GM12878 (cell line): ENCODE measurements around the gene KRR1. TPM values are rescaled to one million over a fixed set of nuclear protein-coding genes. Genes with fewer than 3 reads are reported as not detected.

Experiments
- ATAC-seq: fragments of 200-7000 bp; cut with Tn5 transposase; 3 replicates; pipeline ENCODE4 v1.9.1; 2020; ENCODE audit warnings: mild to moderate bottlenecking, moderate library complexity
- BruUV-seq: library from RNA; stranded (reverse); fragments of 400-500 nt; replicated peaks from 2 replicates; lab custom pipeline; 2021; lab: Mats Ljungman, UMichigan
- CTCF ChIA-PET: fragments of 300-600 bp; sonication (Branson Sonifier 250); formaldehyde crosslinking; extraction: SDS; loops from one replicate; lab custom pipeline; 2021; ENCODE audit warnings: inconsistent platforms; lab: Yijun Ruan, JAX
- POLR2A ChIA-PET: fragments of 350-600 bp; formaldehyde crosslinking; extraction: SDS; loops from one replicate; lab custom pipeline; 2021; ENCODE audit warnings: inconsistent platforms; lab: Charles Lee
- RAD21 ChIA-PET: fragments of 300-600 bp; sonication (Branson Sonifier 250); formaldehyde crosslinking; loops from one replicate; lab custom pipeline; 2023; ENCODE audit warnings: antibody characterized with exemption; ENCODE audit not compliant: unreplicated experiment; lab: Charles Lee
- SMC1A ChIA-PET: fragments of 300-600 bp; sonication (Branson Sonifier 250); formaldehyde crosslinking; loops from one replicate; lab custom pipeline; 2023; ENCODE audit not compliant: unreplicated experiment, uncharacterized antibody; lab: Charles Lee
- DNase-seq: peaks from one replicate; pipeline ENCODE4 v3.0.0-alpha.2; 2011; ENCODE audit warnings: low read depth, low spot score
- FAIRE-seq: peaks from 3 replicates; lab custom pipeline; 2011; peaks lifted over from hg19 to GRCh38; lab: Jason Lieb, UNC
- H2AFZ ChIP-seq: 2 replicates; pipeline ENCODE4 v1.6.0; 2011; ENCODE audit warnings: low read depth, low read length, control low read depth; ENCODE audit not compliant: control insufficient read depth
- H3K27ac ChIP-seq: 2 replicates; pipeline ENCODE4 v1.5.1; 2011; ENCODE audit warnings: control low read depth; ENCODE audit not compliant: control insufficient read depth, insufficient read depth
- H3K27me3 ChIP-seq, 2 experiments: replicated peaks in 1 of 2; 2 replicates each; pipeline versions ENCODE4 v1.6.0 to v1.6.1; 2011; ENCODE audit warnings: low read length in 1 of 2; ENCODE audit not compliant: control insufficient read depth in 2 of 2, insufficient read depth in 2 of 2
- H3K36me3 ChIP-seq, 2 experiments: 2 replicates each; pipeline ENCODE4 v1.5.1; 2011; ENCODE audit warnings: low read length in 1 of 2; ENCODE audit not compliant: control insufficient read depth in 2 of 2, insufficient read depth in 2 of 2
- H3K4me1 ChIP-seq: 2 replicates; pipeline ENCODE4 v1.6.1; 2011; ENCODE audit warnings: mild to moderate bottlenecking, low read length, moderate library complexity, mixed read lengths; ENCODE audit not compliant: control insufficient read depth, insufficient read depth
- H3K4me2 ChIP-seq: 2 replicates; pipeline ENCODE4 v1.6.0; 2011; ENCODE audit warnings: control low read depth; ENCODE audit not compliant: control insufficient read depth, insufficient read depth
- H3K4me3 ChIP-seq: fragments of 200-600 bp; sonication (generic); 2 replicates; pipeline ENCODE4 v1.5.1; 2016
- H3K79me2 ChIP-seq: 2 replicates; pipeline ENCODE4 v1.6.0; 2011; ENCODE audit warnings: low read length; ENCODE audit not compliant: control insufficient read depth, insufficient read depth
- H3K9ac ChIP-seq: 2 replicates; pipeline ENCODE4 v1.8.0; 2011; ENCODE audit warnings: low read length, control low read depth, mixed read lengths; ENCODE audit not compliant: control insufficient read depth, insufficient read depth
- H3K9me3 ChIP-seq: replicated peaks from 3 replicates; pipeline ENCODE4 v1.5.1; 2011; ENCODE audit warnings: mild to moderate bottlenecking, low read length; ENCODE audit not compliant: control insufficient read depth, insufficient read depth
- H4K20me1 ChIP-seq: 2 replicates; pipeline ENCODE4 v1.6.0; 2011; ENCODE audit not compliant: control insufficient read depth, insufficient read depth
- BCL11A ChIP-seq: IDR thresholded peaks from 2 replicates; pipeline ENCODE4 v1.6.1; 2011; ENCODE audit warnings: low read depth, low read length
- CREB1 ChIP-seq: IDR thresholded peaks from 2 replicates; pipeline ENCODE4 v1.6.1; 2012; ENCODE audit warnings: low read depth, mild to moderate bottlenecking, inconsistent platforms
- MYC ChIP-seq: IDR thresholded peaks from 2 replicates; pipeline ENCODE4 v1.6.1; 2011; ENCODE audit warnings: mild to moderate bottlenecking, low read length, moderate library complexity, inconsistent platforms; ENCODE audit not compliant: insufficient read depth, insufficient replicate concordance, insufficient read length, severe bottlenecking
- NBN ChIP-seq: fragments of 450-650 bp; IDR thresholded peaks from 2 replicates; pipeline ENCODE4 v1.6.1; 2016
- NKRF ChIP-seq: fragments of 450-650 bp; conservative IDR thresholded peaks from 2 replicates; pipeline ENCODE4 v1.6.1; 2017; ENCODE audit warnings: mild to moderate bottlenecking, moderate library complexity
- NR2C1 ChIP-seq: fragments of 450-650 bp; IDR thresholded peaks from 2 replicates; pipeline ENCODE4 v1.6.1; 2017; ENCODE audit warnings: antibody characterized with exemption, mild to moderate bottlenecking, moderate library complexity
- REST ChIP-seq: IDR thresholded peaks from 2 replicates; pipeline ENCODE4 v1.6.1; 2012; ENCODE audit warnings: mild to moderate bottlenecking, low read depth, low read length
- SKIL ChIP-seq: fragments of 450-650 bp; IDR thresholded peaks from 2 replicates; pipeline ENCODE4 v1.6.1; 2017; ENCODE audit warnings: mild to moderate bottlenecking, low read depth, inconsistent platforms; ENCODE audit not compliant: poor library complexity, severe bottlenecking
- SMARCA5 ChIP-seq: fragments of 450-650 bp; IDR thresholded peaks from 2 replicates; pipeline ENCODE4 v1.6.1; 2017; ENCODE audit warnings: mild to moderate bottlenecking
- ZBED1 ChIP-seq: IDR thresholded peaks from 2 replicates; pipeline ENCODE4 v1.6.1; 2016; ENCODE audit warnings: borderline replicate concordance
- ZSCAN29 ChIP-seq: fragments of 450-650 bp; IDR thresholded peaks from 2 replicates; pipeline ENCODE4 v1.6.1; 2017; ENCODE audit warnings: mild to moderate bottlenecking, moderate library complexity
- WGBS: methylation state at CpG from one replicate; pipeline ENCODE4 v1.1.6; 2016; ENCODE audit warnings: low lambda C conversion rate; ENCODE audit not compliant: insufficient replicate concordance, insufficient coverage; ENCODE audit errors: missing lambda C conversion rate; 5-methylcytosine and 5-hydroxymethylcytosine counted together
- in situ Hi-C: fragments of 300-500 bp; cut with MboI; formaldehyde crosslinking; loops from 9 replicates; pipeline ENCODE4 v1.14.3; 2018; ENCODE audit warnings: mixed read lengths
- intact Hi-C: fragments of 100-400 bp; cut with micrococcal nuclease; formaldehyde crosslinking; loops from one replicate; pipeline ENCODE4 v1.14.2; 2022; ENCODE audit not compliant: unreplicated experiment
- polyA plus RNA-seq, 11 experiments: library from polyadenylated mRNA; depleted of rRNA in 4 of 11; unstranded in 6 of 11; stranded (reverse) in 5 of 11; fragments of >200 nt; fragmentation: Nextera tagmentation in 4 of 11; fragmentation: Illumina TruSeq in 1 of 11; extraction: Ambion mirVana in 4 of 11; extraction: Trizol in 1 of 11; gene quantifications; 1 replicate in 1 of 11; 2 replicates in 10 of 11; pipeline versions ENCODE4 v1.2.1 to v1.2.3, GENCODE V29; 2011 to 2016; ENCODE audit warnings: inconsistent platforms in 2 of 11, missing spikeins in 2 of 11, low read depth in 1 of 11
- total RNA-seq, 4 experiments: library from RNA; depleted of rRNA in 3 of 4; stranded (reverse); fragments of >200 nt in 3 of 4; fragmentation: Illumina TruSeq in 1 of 4; extraction: Trizol in 1 of 4; gene quantifications; 2 replicates each; pipeline versions ENCODE4 v1.2.1 to v1.2.3, GENCODE V29; 2013 to 2021

The KRR1 gene
- total and polyA plus RNA-seq, 10 of the 15 experiments (the other 5 are each of a cell fraction or from before 2014, with no cell fraction given), result 29.6 to 103 (median 75.3) TPM

- ChIA-PET POLR2A (interaction anchor here (1.1 to 1.8 kb wide), 4 partner anchors 19 to 605 kb away, joined by 3 to 11 read pairs (median 6); no protein-coding TSS in a partner anchor), CTCF (interaction anchor here (0.7 to 6.6 kb wide), 16 partner anchors 9 to 948 kb away, joined by 3 to 137 read pairs (median 6); partner anchors contain the start of genes GLIPR1, GLIPR1L1 and GLIPR1L2), SMC1A (interaction anchor here (0.9 to 3.8 kb wide), 13 partner anchors 10 to 948 kb away, joined by 3 to 58 read pairs (median 4); partner anchors contain the start of genes CAPS2, GLIPR1, GLIPR1L1 and GLIPR1L2), RAD21 (interaction anchor here (0.6 to 2.4 kb wide), 15 partner anchors 9 to 840 kb away, joined by 3 to 35 read pairs (median 5); partner anchors contain the start of genes CAPS2, GLIPR1, GLIPR1L1 and GLIPR1L2)
- TF ChIP-seq CREB1, result no peak
- TF ChIP-seq SKIL, result no peak
- TF ChIP-seq NKRF, result no peak
- no peak for TF ChIP-seq NR2C1
- no peak for TF ChIP-seq REST
- TF ChIP-seq SMARCA5, result no peak
- TF ChIP-seq ZSCAN29, result no peak
- TF ChIP-seq ZBED1, result no peak
- TF ChIP-seq BCL11A, result no peak
- TF ChIP-seq MYC, result no peak
- no peak for TF ChIP-seq NBN
- Histone ChIP-seq H2AFZ (no peak overlapping the region), H3K27ac (no peak overlapping the region), H3K4me3 (0 out of 2 replicates have a peak overlapping the region, but pooled peaks have one; percentile 10), H3K36me3 (peaks cover 0 to 27% of the 10 kb centered on the region in 2 experiments; a peak in 2 of 4 replicates), H3K4me2 (peak overlapping the region; percentile 22; the same call in 1 of the 2 replicates), H3K4me1 (no peaks in the 10 kb centered on the region; the same call in 1 of the 2 replicates), H3K27me3 (no peaks in the 10 kb centered on the region), H3K9me3 (no peaks in the 10 kb centered on the region; the same call in 2 of the 3 replicates), H3K9ac (no peak overlapping the region), H3K79me2 (peaks cover 43% of the 10 kb centered on the region), H4K20me1 (no peaks in the 10 kb centered on the region)
- intact Hi-C loops, result loop anchor here (5.0 kb wide), 1 partner anchor 70 kb away; no protein-coding TSS in a partner anchor
- no peak for FAIRE-seq
- ATAC-seq, result no peak
- no TSS peak for BruUV-seq
- in situ Hi-C loops, result no loop called here
- no peak for DNase-seq
- WGBS, result 90% methylated on average over 2 of the region's 2 CpGs
Observed at GRCh38 chr12:75507086-75507485, 4.3 kb downstream of the KRR1 start.
